Stimulated activated naive B cell treated with anti-CD40 and anti-IgM and Interleukin-4, amounts not matched to agents 10 μg/mL and 1 μg/mL and 100 μg/mL, for 72 hours (primary cell): Measurements from ENCODE around the gene LANCL3.

ENCODE experiments used
- ATAC-seq, 2 donors: fragments of 150-1000 bp; cut with Tn5 transposase; replicated peaks; 2 replicates each; pipeline ENCODE4 v1.10.0; 2021; ENCODE audit warnings: moderate library complexity in 1 of 2
- DNase-seq: peaks from one replicate; pipeline ENCODE4 v3.0.0; 2021
- H3K27ac Mint-ChIP-seq: one replicate; pipeline ENCODE4 v1.8.0; 2022; ENCODE audit warnings: mild to moderate bottlenecking, mixed read lengths
- H3K27me3 Mint-ChIP-seq, 2 donors: one replicate each; pipeline ENCODE4 v1.8.0; 2022; ENCODE audit warnings: mixed read lengths in 2 of 2
- H3K36me3 Mint-ChIP-seq, 2 donors: one replicate each; pipeline ENCODE4 v1.8.0; 2022; ENCODE audit warnings: mixed read lengths in 2 of 2, mild to moderate bottlenecking in 1 of 2
- H3K4me1 Mint-ChIP-seq, 2 donors: one replicate each; pipeline ENCODE4 v1.8.0; 2022; ENCODE audit warnings: mixed read lengths in 2 of 2, mild to moderate bottlenecking in 1 of 2
- H3K4me3 Mint-ChIP-seq, 2 donors: one replicate each; pipeline ENCODE4 v1.8.0; 2022; ENCODE audit warnings: mild to moderate bottlenecking in 2 of 2, mixed read lengths in 2 of 2, moderate library complexity in 1 of 2
- H3K9me3 Mint-ChIP-seq, 2 donors: one replicate each; pipeline ENCODE4 v1.8.0; 2022; ENCODE audit warnings: mixed read lengths in 2 of 2, mild to moderate bottlenecking in 1 of 2

The LANCL3 gene

GRCh38 chrX:37717708-37718107, 146.2 kb downstream of the LANCL3 start:
- Mint-ChIP-seq H3K4me3 (no peak overlapping the region), H3K27me3 (peaks cover 0 to 38% of the 10 kb centered on the region in 2 donors), H3K36me3 (no peaks in the 10 kb centered on the region), H3K9me3 (peaks cover 4 to 6% of the 10 kb centered on the region in 2 donors), H3K27ac (no peak overlapping the region), H3K4me1 (peaks cover 0 to 4% of the 10 kb centered on the region in 2 donors)
- ATAC-seq: no peak
- no peak for DNase-seq

- Mint-ChIP-seq H3K4me3 (no peak overlapping the region), H3K9me3 (peaks cover 4 to 6% of the 10 kb centered on the region in 2 donors), H3K27me3 (peaks cover 0 to 27% of the 10 kb centered on the region in 2 donors), H3K27ac (no peak overlapping the region), H3K4me1 (no peaks in the 10 kb centered on the region), H3K36me3 (no peaks in the 10 kb centered on the region)
- DNase-seq (no peak), ATAC-seq (no peak)
These were observed 151.1 kb downstream of the LANCL3 start for GRCh38 chrX:37722595-37722994.

GRCh38 chrX:37726346-37726745, 154.9 kb downstream of the LANCL3 start:
- Mint-ChIP-seq H3K27ac (no peak overlapping the region), H3K27me3 (peaks cover 0 to 20% of the 10 kb centered on the region in 2 donors), H3K4me1 (no peaks in the 10 kb centered on the region), H3K36me3 (no peaks in the 10 kb centered on the region), H3K4me3 (no peak overlapping the region), H3K9me3 (no peaks in the 10 kb centered on the region)
- ATAC-seq (no peak), DNase-seq (no peak)
